Kidney glomerular epithelial cell (primary cell): ENCODE measurements around the gene MAP2K4.
"Not testable (repeated sequence)": the region's sequence is repeated elsewhere in the genome, so short reads cannot be mapped to it uniquely, and the experiment has no call there.

ENCODE experiments used
- DNase-seq: peaks from one replicate; lab custom pipeline; 2025; lab: John Stamatoyannopoulos, UW

The MAP2K4 gene

DNA sequence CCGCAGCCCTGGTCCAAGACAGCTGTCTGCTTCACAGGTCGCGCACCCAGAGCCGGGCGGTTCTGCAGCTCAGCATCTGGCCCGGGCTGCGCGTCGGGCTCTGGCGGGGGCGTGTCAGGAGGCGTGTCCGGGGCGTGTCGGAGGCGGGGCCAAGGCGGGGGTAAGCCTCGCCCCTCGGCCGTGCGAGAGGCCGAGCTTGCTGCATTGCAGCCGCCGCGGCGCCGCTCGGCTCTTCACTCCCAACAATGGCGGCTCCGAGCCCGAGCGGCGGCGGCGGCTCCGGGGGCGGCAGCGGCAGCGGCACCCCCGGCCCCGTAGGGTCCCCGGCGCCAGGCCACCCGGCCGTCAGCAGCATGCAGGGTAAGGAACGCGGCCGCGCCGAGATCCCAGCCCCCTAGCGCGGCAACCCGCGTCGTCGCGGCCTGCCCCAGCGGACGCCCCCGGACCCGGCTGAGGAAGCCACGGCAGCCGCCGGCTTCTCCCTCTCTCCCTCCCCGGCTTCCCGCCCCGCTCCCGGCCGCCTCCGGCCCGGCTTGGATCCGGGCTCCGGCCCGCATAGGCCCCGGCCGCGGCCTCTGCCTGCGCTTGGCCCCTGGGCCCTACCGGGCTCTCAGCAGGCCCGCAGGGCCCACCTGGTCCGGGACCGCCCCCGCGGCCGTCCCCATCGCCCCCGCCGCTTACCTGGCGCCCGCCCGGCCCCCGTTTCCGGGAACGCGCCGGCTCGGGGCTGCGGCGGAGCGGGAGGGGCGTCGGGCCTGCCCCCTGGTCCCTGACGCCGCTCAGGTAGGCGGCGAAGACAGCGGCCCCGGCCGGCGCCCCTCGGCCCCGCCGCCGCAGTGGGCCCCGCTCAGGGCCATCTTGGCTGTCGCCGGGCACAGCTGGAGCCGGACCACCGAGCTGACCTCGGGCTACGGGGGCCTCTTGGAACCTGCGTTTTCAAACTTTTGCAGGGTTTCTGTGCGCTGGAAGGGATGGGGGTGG lies at the start of gene MAP2K4:
MAP2K4 (plus strand) TSS at position 236 of the 981 bp plus-strand sequence; CDS start at position 246, 10 bp downstream.
- DNase-seq, result peak; percentile 52

DNA sequence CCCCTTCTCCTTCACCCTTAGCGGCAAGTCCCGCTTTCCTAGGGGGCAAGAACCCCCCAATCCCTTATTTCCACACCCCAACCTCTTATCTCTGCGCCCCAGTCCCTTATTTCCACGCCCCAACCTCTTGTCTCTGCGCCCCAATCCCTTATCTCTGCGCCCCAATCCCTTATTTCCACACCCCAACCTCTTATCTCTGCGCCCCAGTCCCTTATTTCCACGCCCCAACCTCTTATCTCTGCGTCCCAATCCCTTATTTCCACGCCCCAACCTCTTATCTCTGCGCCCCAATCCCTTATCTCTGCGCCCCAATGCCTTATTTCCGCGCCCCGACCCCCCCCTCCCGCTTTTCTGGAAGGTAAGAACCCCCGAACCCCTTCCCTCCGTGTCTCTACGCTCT lies 47.9 kb upstream of the MAP2K4 start:
- not testable (repeated sequence) for DNase-seq

DNA sequence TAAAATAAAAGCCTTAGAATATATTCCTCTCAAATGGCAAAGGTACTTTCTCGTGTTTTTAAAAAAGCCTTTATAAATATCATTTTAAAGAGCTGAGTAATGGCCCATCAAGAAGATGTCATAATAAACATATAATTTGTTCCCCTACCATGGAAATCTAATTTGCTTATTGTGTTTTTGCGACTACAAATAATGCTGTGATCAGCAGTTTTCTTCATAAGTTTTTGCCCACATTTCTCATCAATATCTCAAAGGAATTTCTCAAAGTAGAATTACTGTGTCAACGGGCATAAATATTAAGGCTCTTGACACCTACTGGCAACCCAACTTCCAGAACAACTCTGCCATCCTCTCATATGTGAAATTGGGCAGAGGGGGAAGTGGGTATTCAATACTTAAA lies 40.9 kb upstream of the MAP2K4 start:
- no peak for DNase-seq

DNA sequence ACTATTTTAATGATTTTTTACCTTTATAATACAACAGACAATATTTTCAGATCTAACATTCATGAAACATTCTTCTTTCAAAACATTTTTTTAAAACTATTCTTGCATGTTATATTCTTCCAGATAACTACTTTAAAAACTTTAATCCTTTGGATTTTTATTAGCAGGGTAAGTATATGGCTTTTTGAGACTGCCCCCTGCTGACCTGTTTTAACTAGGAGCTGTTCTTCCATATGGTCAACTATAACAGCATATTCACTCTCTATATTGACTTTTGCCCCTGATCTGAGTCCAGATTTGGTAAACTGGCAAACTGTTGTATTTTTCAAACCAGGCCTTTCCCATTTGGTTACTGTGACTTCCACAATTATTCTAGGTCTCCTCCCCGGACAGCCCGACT lies 39.9 kb upstream of the MAP2K4 start:
- no peak for DNase-seq

DNA sequence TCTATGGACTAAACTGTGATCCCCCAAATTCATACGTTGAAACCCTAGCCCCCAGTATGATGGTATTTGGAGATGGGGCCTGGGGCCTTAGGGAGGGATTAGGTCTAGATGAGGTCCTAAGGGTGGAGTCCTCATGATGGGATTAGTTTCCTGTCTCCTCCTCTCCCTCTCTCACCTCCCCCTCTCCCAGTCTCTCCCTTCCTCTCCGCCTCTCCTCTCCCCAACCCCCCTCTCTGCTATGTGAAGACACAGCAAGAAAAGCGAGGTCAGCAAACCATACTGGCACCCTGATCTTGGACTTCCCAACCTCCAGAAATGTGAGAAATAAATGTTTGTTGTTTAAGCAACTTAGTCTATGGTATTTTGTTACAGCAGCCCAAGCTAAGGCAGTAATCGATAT lies 38.8 kb upstream of the MAP2K4 start:
- no peak for DNase-seq

DNA sequence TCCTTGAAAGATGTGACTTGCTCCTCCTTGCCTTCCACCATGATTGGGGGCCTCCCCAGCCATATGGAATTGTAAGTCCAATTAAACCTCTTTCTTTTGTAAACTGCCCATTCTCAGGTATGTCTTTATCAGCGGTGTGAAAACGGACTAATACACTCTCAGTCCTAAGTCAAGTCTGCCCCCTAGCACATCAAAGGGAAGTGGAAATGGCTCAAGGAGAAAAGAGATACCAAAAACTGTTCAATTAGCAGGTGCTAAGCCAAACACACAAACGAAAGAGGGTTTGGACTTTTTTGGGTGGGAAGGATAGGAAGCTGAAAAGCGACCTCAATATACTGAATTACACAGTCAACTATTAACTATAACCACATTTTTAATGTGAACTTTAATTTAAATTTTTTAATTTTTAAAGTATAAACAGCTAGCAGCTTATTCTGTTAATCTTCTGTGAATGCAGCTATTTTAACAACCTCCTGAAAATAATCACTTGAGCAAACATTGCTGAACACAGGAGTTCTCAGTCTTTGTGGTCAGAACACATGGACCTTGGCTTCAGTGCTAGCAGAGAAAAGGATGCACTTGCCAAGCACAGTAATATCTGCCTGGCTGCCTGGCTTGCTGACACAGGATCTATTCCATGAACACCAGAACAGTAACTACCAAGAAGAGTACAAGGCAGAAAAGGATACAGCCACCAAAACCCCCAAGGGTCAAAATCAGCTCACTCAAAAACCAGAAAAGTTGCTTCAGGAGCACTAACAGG lies 34.3 kb upstream of the MAP2K4 start:
- no peak for DNase-seq

DNA sequence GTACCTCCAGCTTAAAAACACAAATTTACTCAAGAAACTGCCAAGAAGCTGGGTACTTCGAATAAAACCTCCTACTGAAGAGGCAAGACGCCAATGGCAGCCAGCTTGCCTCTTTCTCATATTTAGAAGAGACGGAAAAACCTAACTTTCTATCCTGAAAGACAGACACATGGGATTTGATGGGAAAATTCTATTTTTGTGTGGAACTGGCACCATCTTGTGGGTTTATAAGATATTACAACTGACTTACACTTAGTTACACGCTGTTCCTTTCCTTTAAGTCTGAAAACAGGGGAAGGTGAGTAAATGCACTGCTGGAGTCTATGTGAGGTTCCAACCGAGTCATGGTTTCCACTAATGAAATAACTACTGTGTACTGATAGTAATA lies 33.7 kb upstream of the MAP2K4 start:
- DNase-seq, result peak; percentile 44

DNA sequence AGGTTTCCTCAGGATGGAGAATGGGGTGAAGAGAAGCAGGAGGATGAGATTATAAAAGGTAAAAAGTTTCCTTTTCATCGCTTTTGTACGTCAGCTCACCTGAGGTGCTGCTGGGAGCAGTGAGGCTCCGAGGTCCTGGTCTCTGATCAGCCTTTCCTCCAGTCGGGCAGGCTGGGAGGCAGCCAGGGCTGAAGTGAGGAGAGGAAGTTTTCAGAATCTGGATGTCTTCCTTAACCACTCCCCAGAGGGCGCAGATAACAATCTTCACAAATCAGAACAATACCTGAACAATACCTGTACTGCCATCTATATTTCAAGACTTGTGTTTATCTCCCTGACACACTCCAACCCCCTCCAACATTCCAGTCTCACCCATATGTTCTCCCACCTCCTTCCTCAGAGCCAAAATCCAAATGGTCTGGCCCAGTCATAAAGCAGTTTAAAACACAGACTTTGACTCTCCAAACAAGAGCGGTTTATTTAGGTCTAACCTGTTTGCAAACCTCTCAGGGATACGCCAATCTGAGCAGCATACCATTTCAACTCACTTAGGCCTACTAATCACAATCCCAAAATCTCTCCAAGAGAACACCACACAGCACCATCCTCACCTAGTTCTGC lies 30.2 kb upstream of the MAP2K4 start:
- no peak for DNase-seq

DNA sequence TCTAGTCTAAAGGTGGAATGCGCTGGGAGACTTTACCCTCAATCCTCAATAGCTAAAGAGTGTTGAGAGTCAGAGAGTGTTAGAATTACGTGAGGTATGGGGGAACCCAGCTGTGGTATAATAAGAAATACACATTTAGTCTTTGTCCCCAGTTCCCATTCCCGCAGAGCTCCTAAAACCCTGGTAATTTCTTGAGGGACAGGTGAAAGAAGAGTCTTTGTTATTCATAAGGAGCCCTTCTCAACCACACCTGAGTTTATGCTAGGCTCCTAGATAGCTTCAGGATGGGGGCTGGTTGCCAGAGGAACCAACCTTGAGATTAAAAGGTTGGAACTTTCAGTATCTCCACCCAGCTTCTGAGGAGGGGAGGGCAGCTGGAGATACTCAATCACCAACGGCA lies 29.2 kb upstream of the MAP2K4 start:
- DNase-seq, result no peak

DNA sequence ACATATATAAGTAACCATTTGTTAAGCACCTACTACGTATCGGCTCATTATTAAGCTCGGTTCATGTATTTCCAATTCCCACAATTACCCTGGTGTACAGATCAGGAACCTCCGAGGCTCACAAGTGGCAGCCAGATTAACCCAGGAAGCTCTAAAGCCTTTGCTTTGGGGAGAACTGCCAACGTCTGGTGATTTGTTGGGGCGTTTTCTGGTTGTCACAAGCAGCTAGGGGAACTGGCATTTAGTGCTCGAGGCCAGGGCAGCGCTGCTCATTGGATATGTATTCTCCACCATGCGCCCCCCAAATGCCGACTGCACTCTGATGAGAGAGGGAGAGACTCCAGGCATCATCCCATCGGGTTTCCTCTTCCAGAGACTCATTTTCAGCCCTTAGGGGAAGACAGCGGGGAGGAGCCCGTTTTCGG lies 23.9 kb upstream of the MAP2K4 start:
- peak; percentile 76 for DNase-seq

DNA sequence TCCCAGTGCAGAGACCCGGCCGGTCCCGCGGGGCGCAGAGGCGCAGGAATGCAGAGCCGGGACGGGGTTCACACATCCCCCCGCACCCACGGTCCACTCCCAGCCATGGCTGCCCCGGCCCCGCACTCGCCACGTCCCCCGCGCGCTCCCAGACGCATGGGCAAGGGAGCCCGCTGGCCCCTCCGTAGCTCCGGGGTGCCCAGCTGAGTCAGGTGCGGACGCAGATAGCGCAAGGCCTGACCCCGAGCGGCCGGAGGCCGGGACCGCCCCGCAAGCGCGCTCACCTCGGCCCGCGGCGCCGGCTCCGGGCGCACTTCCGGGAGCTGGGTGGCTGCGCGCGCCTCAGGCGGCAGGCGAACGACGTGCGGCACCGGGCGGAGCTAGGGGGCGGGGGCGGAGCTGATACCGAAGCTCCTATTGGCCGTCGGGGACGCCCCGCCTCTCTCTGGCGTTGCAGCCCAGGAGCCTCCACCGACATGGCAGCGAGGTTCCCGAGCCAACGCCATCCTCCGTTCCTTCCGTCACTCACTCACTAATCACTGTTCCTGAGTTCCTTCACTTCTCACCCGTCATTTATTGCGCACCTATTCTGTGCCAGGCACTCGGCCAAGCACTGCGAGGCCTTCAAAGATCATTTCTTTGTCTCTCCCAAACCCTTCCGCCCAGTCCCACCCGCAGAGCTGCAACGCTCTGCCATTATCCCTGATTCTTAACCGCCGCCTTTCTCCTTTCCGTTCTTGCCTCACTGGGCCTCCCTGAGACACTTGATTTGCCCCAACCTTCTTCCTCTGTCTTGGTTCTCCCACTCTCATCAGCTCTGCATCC lies 23.3 kb upstream of the MAP2K4 start, which contains the start of gene ZNF18:
ZNF18 (minus strand) TSS at position 329 of the 825 bp plus-strand sequence. CDS start 4,646 bp downstream, outside the sequence.
- DNase-seq, result peak; percentile 93

DNA sequence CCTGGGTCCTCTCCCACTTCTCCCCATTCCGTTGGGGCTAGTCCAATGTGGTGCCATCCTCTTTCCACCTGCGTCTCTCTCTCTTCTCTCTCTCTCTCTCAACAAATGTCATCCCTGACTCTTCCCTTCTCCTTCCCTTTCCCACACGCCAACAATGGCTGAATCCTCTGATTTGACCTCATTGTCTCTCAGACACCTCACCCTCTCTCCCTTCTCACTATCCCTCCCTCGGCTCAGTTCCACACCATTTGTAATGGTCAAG lies 22.8 kb upstream of the MAP2K4 start:
- DNase-seq, result no peak

DNA sequence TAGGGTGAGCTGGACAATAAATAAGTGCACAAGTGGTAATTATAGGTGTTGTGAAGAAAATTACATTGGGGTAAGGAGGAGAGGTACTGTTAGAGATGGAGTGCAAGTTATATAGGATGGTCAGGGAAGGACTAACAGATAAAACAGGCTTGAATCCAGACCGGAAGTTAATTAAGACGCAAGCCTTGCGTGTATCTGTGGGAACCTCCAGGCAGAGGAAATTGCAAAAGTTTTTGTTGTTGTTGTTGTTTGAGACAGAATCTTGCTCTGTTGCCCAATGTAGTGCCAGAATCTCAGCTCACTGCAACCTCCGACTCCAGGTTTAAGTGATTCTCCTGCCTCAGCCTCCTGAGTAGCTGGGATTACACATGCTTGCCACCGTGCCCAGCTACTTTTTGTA lies 21.0 kb upstream of the MAP2K4 start:
- DNase-seq, result no peak

DNA sequence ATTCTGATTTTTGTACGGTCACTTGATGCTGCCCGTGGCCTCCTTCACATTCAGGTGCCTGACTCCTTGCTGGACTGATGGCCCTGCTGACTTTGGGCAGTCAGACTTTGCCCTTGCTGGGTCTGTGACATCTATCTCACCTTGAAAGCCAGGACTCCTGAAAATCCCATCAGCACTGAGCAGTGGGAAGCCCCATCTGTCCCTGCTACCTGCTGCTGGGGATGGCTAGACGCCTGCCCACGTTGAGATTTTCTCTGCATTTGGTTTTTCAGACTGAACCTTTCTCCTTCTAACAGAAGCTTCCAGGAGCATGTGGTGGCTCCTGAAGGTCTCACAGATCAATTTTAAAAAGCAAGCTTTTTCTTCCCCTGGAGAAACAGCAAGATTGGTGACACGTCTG lies 13.2 kb upstream of the MAP2K4 start:
- no peak for DNase-seq

DNA sequence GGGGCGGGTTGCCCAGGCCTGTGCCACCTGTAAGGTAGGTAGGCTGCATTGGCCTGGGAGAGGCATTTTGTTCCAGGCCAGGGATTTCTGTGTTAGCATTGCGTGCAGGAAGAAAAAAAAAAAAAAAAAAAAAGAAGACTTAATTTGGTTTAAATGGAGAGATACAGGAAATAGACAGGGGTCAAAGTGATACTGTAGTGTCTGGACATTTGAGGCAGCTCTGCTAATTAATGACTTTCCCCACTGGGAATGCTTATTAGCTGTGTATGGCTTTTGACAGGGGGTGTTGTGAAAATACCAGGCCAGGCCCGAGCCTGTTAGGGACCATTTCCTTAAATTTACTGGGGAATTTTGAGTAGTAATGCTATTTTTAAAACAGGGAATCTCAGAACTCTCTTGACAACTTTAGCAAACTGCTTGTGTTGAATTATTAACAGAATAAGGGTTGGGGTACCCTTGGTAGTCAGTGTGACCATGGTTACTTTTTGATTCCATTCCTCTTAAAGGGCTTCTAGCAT lies 1.0 kb downstream of the MAP2K4 start:
- DNase-seq, result no peak

DNA sequence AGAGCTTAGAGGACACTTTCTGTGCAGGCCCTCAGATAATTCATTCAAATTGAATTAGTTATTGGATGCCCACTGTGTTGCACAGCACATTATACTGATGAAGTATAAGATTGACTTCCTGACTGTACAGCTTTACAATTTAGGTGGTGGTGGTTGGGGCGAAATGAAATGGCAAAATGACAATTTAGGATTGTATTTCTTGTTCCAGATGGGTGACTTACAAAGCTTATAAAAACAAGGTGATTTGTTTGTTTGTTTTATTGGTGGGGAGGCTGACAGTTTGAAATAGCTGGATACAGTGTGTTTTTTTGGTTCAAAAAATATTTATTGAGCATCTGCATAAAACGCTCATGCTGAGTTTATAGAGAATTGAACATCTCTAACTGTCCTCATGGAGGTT lies 1.6 kb downstream of the MAP2K4 start:
- no peak for DNase-seq

DNA sequence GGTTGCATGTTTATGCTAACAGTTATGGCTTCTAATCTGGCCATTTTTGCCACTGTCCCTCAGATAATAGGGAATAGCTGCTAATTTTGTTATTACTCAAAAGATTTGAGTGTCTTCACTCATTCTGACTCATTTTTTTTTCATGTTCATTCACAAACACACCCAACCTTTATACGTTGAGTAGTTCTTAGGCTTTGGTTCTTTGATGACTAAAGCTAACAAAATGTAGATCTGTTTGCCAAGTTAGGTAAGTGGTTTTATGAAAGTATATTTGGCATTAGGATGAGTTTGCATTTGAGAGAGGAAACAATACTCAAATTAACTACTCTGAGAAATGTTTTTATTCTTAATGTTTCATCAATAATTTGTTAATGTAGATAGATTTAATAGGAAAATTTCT lies 3.6 kb downstream of the MAP2K4 start:
- DNase-seq, result peak; percentile 73

DNA sequence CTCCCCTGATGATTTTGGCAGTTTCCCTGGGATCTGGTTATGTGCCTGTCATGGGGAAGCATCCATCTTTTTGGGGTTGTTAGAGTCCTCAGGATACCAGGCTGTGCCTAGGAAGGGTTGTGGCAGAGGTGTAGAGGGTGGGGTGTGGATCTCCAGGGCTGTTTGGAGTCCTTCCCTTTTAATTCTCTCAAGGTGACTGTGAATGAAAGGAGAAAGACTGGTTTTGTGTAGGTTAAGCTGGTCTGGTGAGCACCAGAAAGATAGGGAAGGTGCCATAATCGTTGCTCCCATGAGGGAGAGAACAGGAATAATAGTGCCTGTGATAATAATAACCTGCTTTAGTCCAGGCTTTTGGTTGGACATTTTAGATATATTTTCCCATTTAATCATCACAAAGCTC lies 7.0 kb downstream of the MAP2K4 start:
- DNase-seq, result no peak

DNA sequence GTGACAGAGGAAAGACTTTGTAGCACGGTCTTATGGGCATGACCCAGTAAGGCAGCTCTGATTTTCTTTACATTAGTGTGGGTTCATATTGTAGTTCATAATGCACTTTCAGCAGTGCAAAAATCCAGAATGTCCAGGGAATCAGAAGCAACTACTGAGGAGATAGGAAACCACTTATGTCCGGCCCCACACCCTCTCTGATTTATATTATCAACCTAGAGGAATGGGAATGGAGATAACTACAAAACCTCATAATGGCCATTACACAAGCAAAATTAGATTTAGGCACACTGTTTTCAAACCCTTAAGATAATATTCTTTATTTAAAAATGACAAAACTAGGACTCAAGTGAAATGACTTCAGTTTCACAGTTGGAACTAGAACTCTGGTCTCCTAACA lies 7.9 kb downstream of the MAP2K4 start:
- no peak for DNase-seq

DNA sequence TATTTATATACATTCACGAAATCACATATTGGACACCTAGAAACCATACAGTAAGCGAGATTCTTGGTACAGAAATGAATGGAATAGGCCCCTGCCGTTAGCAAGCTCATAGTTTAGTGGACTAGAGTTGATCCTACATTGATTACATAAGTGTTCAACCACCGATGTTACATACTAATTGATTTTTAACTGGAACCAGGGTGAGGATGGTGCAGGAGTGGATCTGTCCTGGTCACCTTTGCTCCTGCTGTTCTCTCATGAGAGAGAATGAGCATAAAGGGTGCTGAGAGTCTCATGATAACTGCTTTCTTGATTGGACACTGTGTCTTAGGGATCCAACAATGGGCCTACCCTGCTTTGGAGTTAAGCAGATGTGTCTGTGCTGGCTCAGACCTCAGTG lies 13.9 kb downstream of the MAP2K4 start:
- DNase-seq, result no peak

DNA sequence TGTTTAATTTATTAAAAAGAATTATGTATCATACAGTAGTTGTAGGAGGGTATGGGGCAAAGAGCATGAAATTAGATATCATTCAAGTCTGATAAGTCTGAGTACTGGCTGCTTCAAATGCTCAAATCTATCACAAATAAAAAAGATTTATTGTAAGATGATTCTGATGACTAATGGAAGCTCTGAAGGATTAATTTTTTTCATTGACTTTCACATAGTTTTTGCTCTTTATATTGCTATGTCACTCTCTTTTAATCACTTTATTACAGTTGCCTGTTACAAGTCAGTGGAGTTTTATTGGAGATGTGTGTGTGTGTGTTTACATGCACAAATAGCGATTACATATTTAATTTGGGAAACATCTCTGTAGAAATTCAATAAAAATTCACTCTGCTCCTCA lies 15.0 kb downstream of the MAP2K4 start:
- no peak for DNase-seq

DNA sequence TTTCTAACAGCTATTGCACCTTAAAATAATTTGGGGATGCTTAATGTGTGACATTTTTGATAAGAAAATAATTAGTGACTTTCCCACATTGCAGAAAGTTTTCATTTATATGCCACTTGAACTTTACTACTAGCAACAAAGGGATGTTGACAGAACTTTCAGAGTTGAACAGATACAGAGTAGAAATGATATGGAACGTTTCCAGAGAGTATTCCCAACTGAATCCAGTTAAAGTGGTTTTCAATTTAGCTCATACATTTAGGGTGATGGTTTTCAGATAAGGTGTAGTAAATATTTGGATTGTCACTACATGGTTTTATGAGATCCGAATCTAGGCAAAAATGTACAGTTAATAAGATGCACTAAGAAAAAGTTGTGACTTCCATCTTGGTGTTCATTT lies 17.3 kb downstream of the MAP2K4 start:
- DNase-seq, result no peak
